ENCODE measurements around the gene SORCS2.

SORCS2 gene

DNA sequence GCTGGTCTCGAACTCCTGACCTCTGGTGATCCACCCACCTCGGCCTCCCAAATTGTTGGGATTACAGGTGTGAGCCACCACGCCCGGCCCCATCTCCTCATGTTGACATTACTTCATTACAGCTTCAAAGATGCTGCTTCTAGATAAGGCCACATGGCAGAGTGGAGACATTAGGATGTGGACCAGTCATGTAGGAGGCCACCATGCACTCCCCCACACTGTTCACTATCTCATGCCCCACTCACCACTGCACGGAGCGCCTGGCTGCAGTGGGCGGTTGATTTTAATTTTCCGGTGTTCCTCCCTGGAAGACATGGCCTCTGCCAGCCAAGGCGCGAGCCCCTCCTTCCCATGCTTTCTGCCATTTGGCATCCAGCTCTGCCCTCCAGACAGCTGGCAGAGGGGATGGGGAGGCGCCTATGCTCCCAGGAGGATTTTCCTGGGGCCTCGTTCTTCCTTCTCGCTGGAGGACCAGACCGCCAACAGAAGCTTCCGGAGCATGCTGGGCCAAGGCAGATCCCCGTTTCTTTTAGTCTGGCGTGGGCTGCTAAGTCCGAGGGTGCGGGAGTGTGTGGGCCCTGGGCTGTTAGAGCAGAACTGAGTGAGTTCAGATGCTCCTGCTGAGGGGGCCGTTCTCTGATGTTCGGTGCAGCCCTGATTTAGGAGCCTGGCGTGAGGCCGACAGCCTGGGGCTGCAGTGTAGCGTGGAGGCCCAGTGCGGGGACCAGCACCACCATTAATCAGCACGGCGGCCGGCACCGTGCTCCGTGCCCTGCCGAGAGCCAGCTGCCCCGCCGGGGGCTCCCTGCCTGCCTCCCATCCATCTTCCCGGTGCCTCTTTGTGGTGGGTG, 93.1 kb downstream of the SORCS2 start:
- in situ Hi-C loops (cut with MboI; ENCODE audit: low sequenced_read_pairs) = no loop called here

DNA sequence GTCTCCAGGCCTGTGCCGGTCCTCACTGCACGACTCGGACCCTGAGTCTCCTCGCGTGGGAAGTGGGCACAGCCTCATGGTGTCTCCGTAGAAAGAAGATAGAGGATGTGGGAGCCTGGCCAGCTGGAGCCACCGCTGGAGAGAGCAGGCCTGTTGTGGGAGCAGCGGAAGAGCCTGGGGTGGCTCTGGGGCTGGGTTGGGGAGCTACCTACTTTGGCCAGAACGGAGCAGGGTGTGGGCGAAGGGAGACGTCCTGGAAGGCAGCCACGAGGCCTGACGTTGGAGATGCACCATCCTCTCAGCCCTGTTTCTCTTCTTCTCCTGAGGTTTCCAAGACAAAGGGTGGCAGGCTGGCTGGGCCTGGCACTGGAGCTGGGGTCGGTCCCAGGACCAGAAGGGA, 93.8 kb downstream of the SORCS2 start:
- in situ Hi-C loops (cut with MboI; ENCODE audit: low sequenced_read_pairs) = no loop called here

DNA sequence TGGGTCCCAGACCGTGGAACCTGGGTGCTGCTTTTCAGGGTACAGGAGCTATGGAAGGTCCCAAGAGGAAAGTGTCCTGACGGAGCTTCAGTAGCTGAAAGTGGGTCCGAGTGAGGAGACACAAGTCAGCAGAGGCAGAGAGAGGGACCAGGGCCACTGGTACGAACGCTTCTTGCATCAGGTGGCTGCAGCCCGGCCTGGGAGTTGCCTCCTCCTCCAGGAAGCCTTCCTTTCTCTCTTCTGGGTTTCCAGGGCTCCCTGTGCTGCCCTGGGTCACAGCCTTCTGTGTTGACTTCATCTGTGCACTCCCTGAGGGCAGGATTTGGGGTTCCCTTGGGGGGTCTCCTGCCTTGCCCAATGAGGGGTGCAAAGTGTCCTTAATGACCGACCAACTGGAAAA, 94.5 kb downstream of the SORCS2 start:
- in situ Hi-C loops (cut with MboI; ENCODE audit: low sequenced_read_pairs) = no loop called here

DNA sequence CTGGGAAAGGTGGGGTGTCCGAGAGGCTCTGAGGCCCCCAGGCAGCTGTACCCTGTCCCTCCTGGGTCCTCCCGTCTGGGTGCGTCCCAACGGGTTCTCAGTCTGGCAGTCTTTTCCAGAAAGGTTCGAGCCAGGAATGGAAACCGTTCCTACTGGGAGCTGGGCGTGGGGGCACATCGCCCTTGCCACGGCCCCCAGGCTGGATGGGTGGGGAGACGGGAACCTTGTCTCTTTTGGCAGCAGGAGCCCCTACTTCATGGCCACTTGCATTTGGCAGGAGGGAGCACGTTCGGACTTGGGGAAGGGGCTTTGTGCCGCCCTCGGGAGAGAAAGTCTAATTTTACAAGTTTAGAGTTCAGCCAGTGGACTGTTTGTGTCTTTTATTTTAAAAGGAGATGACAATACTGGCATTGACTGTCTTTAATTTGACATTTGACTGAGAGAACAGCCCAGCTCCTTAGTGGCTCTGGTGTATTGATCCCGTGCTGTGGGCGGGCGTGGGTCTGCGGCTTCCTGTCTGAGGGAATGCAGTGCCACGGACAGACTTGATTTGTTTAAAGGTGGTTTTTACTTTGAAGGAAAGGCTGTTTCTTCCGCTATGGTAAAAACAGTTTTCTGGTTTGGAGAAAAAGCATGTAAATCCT, 95.1 kb downstream of the SORCS2 start:
- in situ Hi-C loops (cut with MboI; ENCODE audit: low sequenced_read_pairs) = no loop called here

DNA sequence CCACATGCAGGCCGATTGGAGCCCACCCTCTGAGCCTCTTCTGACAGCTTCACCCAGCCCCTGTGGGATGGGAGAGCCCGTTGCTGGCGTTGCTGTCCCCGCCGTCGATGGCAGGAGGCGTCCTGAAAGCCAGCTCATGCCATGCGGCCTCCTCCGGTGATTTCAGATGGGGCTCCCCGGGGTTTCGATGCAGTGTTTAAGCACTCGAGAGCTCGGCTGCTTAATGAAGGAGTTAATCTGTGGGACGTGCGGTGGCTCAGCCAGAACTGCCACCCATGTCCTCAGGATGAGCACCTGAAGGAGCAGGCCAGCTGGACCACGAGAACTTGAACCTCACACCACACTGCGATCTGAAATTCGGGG, 95.6 kb downstream of the SORCS2 start:
- in situ Hi-C loops (cut with MboI; ENCODE audit: low sequenced_read_pairs) = no loop called here

DNA sequence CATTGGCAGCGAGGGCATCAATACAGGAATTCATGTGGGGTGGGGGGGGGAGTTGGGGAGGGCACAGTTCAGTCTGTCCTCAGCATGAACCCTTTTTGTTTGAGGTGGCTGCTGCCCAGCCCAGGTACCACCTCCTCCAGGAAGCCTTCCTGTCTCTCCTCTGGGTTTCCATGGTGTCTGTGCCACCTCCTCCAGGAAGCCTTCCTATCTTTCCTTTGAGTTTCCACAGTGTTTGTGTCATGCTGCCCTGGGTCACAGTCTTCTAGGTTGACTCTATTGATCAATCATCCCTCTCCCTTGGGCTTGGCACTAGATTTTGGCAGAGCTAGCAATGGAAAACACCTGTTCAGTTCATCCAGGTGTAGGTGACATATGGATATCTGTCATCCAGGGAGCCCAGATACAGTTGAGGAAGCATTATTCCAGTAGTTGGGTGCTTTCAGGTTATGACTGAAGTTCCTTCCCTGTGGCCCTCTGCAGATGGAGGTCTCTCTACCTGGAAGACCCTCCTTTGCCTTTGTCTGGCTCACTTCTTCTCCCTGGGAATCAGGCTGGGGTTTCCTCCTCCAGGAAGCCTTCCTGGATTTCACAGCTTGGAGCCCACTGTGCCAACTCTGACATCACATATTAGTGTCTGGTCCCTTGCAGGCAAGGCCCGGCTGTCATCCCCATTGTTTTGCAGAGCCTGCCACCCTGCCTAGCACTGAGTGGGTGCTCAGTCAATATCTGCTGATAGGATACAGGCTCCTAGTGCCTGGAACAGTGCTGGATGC, 96.6 kb downstream of the SORCS2 start:
- in situ Hi-C loops (cut with MboI; ENCODE audit: low sequenced_read_pairs) = no loop called here

DNA sequence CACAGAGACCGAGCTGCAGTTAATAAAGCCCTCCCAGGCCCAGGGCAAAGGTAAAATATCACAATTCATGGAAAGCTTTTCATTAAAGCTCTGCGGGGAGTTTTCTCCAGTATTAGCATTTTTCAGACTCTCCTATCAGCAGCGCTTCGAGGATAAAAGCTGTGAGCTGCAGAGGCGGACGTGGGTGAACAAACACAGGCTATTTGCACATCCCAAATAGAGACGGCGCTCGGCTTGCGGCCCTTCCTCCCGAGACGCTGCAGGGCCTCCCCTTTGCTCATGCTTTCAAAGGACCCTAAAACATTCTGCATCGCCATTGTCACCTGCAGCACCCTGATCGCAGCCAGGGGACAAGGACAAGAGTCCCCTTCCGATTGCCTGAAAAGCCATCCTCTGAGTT, 97.3 kb downstream of the SORCS2 start:
- in situ Hi-C loops (cut with MboI; ENCODE audit: low sequenced_read_pairs) = no loop called here

DNA sequence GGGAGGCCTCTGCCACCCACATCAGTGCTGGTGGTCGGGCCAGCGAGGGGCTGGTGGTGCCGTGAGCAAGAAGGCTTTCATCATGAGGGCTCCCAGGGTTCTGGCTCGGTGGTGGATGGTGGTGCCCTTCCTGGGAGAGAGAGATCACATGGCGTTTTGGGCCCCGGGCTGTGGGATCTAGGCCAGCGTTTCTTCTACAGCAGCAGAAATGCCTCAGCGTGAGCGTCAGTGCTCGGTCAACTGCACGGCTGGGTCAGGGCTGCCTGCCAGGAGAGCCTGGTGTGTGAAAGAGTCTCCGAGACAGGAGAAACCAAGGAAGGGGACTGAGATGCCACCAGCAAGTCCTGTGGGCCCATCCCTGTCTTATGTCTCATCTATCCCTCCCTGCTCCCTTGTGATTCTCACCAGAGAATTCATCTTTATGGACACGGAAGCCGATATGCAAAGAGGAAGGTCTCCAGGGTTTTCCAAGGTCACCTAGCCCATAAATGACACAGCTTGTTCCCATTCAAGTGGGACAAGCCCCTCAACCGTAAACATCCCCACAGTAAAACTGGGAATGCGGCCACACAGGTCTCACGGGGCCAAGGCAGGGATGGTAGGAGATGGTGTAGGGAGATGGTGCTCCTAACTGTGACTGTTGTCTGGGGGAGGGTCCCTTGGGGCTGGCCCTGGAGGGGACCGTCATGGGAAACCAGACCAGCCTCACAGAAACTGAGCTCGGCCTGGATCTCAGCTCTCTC, 99.2 kb downstream of the SORCS2 start:
- in situ Hi-C loops (cut with MboI; ENCODE audit: low sequenced_read_pairs) = no loop called here

DNA sequence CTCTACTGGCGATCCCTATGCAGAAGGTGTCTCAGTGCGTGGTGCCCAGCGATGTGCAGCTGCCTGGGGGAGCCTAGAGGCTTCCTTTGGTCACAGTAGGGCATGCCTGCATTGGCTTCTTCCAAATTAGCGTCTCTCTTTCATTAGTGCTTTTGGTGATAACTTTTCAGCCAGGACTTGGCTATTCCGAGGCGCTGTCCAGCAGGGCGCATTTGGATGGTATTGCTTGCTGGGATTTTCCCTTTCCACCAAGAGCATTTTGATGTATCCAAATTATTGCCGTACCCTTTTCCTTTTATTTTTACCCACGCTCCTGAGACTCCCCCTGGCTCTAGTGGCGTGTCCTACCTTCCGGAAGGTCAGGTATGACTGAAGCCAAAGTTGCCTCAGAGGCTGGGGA, 101.4 kb downstream of the SORCS2 start:
- in situ Hi-C loops (cut with MboI; ENCODE audit: low sequenced_read_pairs) = no loop called here

DNA sequence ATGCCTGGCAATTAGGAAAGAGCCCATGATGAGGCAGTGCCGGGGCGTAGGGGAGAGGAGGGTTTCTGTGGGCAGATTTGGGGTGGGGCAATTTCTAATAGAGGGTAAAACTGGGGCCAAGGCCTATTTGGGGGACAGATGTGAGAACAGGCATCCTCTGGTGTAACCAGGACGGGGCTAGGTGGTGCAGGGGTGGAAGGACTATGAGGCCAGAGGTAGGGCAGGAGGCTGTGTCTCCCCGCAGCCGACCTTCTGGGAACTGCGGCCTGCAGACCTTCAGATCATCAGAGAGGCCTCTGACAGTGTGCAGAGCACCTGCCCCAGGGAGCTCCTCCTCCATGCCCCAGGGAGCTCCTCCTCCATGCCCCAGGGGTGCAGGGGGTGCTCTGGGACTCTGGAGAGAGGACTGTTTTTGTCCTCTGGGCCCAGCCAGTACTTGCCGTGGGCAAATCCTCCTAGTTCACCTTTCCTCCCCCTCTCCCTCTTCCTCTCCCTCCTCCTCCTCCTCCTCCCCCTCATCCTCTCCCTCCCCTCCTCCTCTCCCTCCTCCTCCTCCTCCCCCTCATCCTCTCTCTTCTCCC, 101.9 kb downstream of the SORCS2 start:
- in situ Hi-C loops (cut with MboI; ENCODE audit: low sequenced_read_pairs) = no loop called here

DNA sequence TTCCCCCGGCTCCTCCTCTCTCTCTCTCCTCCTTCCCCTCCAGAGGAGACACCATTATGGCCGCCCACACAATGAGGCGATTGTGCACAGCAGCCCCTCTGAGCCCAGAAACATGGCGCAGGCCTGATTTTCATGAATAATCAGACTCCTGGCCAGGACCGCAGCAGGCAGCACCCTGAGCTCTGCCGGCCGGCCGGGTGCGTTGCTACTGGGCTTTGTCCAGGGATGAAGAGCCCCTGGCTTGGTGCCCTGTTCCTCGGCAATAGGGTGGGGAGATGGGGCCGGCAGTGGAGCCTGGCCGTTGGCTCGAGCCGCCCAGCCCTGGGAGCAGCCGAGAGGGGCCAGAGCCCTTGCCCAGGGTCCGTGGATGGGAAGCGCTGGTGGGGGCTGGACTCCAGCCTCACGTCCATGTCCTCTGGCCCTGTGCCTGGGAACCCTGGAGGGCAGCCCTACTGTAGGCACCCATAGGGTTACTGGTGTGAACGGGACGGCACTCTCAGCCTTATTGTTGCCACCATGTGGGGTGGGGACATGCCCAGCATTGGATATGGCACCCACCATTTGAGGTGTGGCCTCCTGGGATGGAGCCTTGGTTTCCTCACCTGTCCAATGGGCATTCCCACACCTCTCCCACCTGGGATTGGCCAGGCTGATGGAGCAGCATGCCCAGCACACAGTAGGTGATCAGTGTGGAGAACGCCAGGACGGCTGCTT, 103.0 kb downstream of the SORCS2 start:
- in situ Hi-C loops (cut with MboI; ENCODE audit: low sequenced_read_pairs) = no loop called here

DNA sequence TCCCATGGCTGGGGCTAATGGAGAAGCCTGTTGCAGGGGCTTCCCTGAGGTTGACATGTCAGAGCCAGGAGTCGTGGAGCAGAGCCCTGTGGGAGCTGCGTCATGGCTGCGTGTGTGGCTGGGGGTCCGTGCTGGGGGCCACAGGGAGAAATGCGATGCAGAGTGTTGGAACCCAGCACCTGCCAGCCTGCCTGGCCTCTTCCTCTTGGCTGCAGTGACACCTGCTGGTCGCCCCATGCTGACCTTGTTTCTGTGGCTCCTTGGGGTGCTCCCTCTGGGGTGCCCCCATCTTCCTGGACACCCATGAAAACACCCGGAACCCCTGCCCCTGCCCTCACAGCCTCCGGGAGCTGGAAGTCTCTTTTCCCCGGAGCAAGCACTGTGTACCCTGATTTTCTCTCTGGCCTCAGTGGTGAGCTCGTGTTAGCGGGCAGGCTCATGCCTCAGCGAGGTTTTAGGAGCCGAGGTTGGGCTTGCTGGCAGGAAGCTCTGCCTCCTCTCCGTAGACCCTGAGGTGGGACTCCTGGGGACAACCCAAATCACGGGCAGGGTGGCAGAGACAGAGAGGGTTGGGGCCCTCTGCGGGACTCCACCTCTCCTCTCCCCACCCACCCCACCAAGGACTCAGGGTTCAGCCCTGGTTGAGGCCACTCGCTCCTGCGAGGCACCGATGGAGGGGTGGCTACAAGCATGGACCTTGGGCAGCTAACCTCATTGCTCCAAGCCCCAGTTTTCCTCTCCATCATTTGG, 103.7 kb downstream of the SORCS2 start:
- in situ Hi-C loops (cut with MboI; ENCODE audit: low sequenced_read_pairs) = no loop called here

DNA sequence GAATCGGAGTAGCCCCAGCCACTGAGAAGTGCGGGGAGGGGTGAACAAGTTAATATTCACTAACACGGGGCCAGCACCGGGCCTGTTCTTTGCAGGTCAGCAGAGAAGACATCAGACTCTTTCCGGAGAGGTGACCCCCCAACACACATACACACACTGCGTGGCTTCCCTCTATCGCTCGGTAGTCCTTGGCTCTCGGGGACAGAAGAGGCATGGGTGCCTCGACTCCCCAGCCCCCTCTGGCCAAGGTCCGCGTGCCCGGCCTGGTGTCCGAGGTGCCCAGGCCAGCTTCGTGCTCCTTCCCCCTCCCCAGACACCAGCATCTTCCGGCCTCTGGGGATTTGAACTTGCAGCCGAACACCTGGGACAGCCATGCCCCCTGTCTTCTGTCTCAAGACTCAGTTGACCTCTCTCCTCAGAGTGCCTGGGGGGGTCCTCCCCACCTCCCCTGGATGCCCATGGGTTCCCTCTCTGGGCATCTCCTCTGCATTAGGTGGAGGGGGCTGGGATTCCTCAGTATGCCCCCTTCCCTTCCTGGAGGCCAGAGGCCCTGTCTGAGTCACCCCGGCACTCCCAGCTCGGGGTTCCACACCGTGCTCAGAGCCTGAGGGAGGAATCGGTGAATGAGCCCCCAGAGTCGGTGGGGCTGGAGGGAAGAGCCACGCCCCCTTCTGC, 104.5 kb downstream of the SORCS2 start:
- in situ Hi-C loops (cut with MboI; ENCODE audit: low sequenced_read_pairs) = no loop called here

DNA sequence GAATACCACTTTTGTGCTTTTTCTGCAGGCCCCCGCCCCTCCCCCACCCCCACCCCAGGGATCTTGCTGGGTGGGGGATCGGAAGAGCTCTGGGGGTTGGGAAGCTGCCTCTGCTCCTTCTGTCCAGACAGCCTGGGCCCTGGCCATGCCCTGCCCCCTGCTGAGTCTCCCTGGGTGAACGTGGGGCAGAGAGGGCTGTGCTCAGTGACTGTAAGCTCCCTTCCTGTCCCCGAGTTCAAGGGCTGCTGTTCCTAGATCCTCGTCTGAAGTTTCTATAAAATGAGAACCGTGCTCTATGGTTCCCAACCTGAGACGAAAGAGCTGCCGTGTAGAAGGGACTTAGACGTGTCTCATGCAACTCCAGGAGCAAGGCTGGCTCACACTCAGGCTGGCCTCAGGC, 105.0 kb downstream of the SORCS2 start:
- in situ Hi-C loops (cut with MboI; ENCODE audit: low sequenced_read_pairs) = no loop called here

DNA sequence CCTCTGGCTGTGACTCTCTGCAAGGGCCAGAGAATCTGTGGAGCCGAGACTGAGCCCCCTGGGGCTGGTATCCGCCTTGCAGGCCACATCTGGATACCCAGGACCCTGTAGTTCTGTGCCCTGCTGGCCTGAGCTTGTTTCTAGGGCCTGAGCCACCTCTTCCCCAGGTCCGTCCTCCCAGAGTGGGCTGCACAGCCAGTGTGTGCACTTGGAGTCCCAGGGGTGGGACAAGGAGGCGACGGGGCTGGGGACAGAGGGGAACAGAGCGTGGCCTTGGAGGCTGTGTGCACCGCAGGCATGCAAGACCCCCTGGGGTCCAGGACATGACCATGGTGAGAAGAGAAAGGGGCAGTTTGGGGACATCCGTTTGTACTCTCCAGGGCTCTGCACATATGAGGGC, 105.5 kb downstream of the SORCS2 start:
- in situ Hi-C loops (cut with MboI; ENCODE audit: low sequenced_read_pairs) = no loop called here

DNA sequence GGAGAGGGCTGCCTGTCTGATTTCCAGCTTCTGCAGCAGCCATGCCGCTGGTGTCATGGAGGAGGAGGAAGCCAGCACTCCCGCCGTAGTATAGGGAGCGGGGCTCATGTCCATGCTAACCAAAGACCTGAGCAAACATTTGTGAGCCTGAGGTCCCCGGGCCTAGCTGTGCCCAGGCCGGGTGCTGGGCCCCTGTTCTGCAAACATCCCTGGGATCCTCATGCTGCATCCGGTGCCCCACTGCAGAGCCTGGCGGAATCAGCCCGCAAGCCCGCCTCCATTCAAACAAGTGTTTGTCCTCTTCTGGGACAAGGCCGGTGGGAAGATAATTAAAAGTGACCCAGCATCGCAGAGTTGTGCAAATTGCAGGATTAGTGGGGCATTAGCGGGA, 106.3 kb downstream of the SORCS2 start:
- in situ Hi-C loops (cut with MboI; ENCODE audit: low sequenced_read_pairs) = no loop called here

DNA sequence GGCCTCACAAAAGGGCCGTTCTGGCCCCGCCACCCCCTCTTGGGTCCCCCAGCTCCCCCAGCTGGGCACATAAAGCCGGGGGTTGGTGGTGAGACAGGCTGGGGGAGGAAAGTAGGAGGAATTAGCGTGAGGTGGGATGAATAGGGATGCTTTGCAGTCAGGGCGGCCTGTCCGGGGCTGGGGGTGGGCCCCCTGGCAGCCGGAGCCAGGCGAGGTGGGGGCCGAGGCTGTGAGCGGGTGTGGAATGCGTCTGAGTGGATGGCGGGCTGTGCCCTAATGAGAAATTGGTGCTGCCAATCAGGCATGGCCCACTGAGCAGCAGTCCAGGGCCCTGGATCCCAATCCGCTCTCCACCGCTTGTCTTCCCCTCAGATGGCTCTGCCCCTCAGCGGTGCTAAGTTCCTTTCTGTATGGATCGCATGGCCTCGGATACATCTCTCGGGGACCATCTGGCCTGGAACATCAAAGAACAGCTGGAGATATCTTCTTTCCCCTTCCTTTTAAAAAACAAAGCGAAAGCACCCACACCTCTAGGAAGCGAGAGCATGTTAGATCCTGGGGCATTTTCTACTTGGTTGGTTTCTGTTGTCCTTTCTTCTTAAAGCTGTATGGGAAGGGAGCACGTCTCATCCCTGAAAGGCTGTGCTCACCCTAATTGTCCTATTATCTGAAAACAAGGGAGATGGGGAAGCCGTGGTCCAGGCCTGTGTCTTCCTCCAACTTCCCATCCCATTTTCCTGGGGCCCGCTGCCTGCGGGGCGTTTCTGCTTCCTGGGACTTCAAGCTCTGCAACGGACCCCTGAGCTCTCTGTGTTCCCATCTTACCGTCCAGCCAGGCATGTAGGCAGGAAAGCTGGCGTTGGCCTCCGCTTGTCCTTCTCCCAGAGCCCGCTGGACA, 106.9 kb downstream of the SORCS2 start:
- in situ Hi-C loops (cut with MboI; ENCODE audit: low sequenced_read_pairs) = no loop called here
